SW 1271 (cell line): Measurements from ENCODE around the gene MSS51.
"Not testable (repeated sequence)": the region's sequence is repeated elsewhere in the genome, so short reads cannot be mapped to it uniquely, and the experiment has no call there.

Source experiments
- DNase-seq, 2 experiments: peaks; one replicate each; lab custom pipeline; 2025; lab: John Stamatoyannopoulos, UW

Gene MSS51

GRCh38 chr10:73414230-73414945, 19.0 kb downstream of the MSS51 start:
- DNase-seq, result no peak

DNA sequence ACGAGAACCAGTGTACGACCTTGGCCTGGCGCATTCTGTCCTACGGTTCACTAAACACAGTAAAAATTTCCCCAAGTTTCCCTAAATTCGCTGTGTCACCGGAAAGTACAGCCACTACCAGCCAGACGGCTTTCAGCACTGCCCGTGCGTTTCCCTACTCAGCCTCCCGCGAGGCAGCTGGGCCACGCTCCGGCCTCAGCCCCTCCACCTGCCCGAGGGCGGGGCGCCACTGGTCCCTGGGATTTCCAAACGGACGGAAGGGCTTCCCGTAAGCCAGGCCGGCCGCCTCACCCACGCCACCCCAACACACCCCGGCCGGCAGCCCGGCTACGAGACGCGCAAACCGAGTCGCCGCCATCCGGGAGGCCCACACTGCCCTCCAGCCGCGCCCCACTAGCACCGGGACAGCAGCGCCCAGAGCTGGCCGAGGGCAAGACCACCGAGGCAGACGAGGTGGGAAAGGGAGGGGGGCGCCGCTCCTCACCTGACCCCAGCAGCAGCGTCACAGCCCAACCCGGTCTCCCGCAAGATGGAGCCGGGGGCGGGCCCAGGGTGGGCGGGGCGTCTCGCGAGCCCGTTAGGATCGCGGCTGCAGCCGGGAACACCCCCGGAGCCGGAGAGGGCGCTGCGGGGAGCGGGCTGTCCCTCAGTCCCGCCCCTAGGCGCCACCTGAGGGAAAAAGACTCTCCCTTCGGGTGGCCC, 19.7 kb downstream of the MSS51 start, which contains the start of gene ANXA7:
ANXA7 (minus strand) TSS at position 531 of the 702 bp plus-strand sequence. CDS start 13,202 bp downstream, outside the sequence.
- DNase-seq, result peak; percentile 49 to 63

- peak in 1 of 2 experiments; percentile 45 for DNase-seq
Measured at GRCh38 chr10:73413108-73413527, 20.2 kb downstream of the MSS51 start.

- DNase-seq, result no peak
Measured at GRCh38 chr10:73410897-73411296, 22.5 kb downstream of the MSS51 start.

GRCh38 chr10:73408978-73409521, 24.3 kb downstream of the MSS51 start:
- DNase-seq, result no peak

DNA sequence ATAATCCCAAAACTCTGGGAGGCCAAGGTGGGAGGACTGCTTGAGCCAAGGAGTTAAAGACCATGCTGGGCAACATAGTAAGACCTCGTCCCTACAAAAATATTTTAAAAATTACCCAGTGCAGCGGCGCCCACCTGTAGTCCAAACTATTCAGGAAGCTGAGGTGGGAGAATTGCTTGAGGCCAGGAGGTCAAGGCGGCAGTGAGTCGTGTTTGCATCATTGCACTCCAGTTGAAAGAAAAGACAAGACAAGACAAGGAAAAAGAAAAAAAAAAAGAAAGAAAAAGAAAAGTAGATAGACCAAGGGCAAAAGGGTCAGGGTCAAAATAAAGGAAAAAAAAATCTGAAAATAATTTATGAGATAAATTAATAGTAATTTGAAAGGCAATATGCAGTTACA, 25.3 kb downstream of the MSS51 start:
- DNase-seq, result no peak

DNA sequence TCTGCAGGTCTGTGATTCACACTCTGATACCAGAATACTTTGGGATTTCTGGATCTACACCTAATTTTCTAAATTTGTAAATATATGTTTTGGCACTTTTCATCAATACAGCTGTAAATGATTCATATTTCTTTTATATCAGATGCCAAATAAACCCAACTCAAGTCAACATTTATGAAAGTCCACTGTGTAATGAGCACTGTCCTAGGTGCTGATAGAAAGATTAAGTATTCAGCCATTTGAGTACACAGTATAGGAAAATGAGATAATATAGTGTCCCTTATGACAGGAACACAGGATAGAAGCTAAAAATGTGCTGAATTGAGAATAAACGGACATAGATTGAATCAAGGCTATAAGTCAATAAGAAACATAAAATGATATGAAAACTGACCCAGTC, 25.9 kb downstream of the MSS51 start:
- no peak for DNase-seq

- no peak for DNase-seq
Measured at GRCh38 chr10:73406846-73407245, 26.5 kb downstream of the MSS51 start.

DNA sequence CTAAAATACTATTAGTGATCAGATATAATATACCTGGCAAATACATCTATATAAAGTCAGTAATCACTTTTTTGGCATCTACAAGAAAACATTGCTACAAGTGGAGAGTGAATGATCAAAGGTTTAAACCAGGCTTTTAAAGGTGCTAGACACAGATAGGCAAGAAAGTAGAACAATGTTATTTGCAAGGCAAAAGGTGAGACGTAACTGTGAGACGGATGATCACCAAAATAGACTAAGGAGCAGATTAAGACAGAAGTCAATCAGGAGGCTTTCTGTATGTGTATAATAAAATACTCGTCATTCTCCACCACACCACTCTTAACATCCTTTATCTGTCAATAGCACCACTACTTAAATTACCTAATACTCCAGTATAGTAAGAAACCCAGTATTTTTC, 27.8 kb downstream of the MSS51 start:
- DNase-seq, result no peak

- no peak for DNase-seq
Measured at GRCh38 chr10:73404690-73405089, 28.7 kb downstream of the MSS51 start.

DNA sequence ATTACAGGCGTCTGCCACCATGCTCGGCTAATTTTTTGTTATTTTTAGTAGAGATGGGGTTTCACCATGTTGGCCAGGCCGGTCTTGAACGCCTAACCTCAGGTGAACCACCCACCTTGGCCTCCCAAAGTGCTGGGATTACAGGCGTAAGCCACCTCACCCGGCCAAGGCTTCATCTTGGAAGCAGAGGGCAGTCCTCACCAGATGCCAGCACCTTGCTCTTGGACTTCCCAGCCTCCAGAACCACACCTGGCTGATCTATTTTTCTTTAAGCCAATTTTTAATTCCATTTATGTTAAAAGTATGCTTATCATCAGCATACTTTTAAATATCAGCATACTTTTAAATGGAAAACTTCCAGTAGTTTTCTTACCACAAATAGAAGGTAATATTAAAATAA, 31.7 kb downstream of the MSS51 start:
- no peak for DNase-seq

GRCh38 chr10:73399063-73399462, 34.3 kb downstream of the MSS51 start:
- DNase-seq, result no peak

DNA sequence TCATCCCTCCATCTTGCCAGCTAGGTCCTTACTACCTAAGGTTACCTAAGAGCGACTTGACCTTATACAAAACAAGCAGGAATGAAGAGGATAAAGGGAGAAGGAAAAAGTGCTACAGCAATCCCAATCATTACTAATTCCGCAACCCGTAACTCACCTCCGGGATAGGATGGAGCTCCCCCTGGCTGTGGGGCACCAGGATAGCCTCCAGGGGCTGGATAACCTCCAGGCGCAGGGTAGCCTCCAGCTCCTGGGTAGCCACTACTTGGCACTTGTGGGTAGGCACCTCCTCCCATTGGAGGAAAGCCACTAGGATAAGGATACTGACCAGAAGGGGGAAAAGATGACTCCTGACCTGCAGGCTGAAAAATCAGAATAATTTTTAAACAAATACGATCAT, 35.3 kb downstream of the MSS51 start:
- no peak for DNase-seq

- DNase-seq, result not testable (repeated sequence)
Measured at GRCh38 chr10:73394325-73394724, 39.0 kb downstream of the MSS51 start.

DNA sequence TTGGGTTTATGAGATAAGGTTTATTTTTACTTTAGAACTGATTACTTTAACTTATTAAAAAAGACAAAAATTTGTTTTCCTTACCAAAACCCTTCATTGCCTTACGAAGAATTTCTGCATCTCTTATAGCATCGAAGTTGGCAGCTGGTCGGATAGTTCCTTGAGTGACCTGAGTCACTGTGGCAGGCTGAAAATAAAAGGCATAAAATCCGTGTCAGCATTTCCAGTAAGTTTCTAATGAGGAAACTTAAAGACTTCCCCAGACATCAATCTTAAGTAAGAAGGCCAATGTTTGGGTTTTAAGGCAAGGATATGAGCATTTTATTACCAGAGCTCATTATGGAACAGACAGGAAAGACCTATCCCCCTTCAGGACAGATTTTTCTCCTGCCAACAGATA, 45.1 kb downstream of the MSS51 start:
- no peak for DNase-seq

- no peak for DNase-seq
Measured at GRCh38 chr10:73386583-73386982, 46.8 kb downstream of the MSS51 start.

- no peak for DNase-seq
Measured at GRCh38 chr10:73379064-73379748, 54.2 kb downstream of the MSS51 start.

DNA sequence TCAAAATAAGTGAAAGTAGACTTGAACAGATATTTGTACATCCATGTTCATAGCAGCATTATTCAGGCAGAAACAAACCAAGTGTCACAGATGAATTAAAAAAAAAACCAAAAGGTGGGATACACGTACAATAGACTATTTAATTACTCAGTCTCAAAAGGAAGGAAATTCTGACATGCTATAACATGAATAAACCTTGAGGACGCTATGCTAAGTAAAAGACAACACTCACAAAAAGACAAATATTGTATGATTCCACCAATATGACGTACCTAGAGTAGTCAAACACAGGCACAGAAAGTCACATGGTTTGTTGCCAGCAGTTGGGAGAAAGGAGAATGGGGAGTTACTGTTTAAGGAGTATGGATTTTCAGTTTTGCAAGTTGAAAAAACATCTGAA, 56.7 kb downstream of the MSS51 start:
- no peak for DNase-seq
